Memory B cell (primary cell): Measurements from ENCODE around the gene AUTS2.

Experiments
- ATAC-seq: fragments of 150-1000 bp; cut with Tn5 transposase; 2 replicates; pipeline ENCODE4 v1.10.0; 2021; ENCODE audit warnings: low read depth, mild to moderate bottlenecking, moderate library complexity
- DNase-seq, 2 donors: peaks; one replicate each; pipeline ENCODE4 v3.0.0; 2022; ENCODE audit warnings: low spot score in 2 of 2
- H3K27ac Mint-ChIP-seq: one replicate; pipeline ENCODE4 v1.8.0; 2022; ENCODE audit warnings: mild to moderate bottlenecking, moderate library complexity, mixed read lengths
- H3K27me3 Mint-ChIP-seq: one replicate; pipeline ENCODE4 v1.8.0; 2022; ENCODE audit warnings: mixed read lengths
- H3K36me3 Mint-ChIP-seq: one replicate; pipeline ENCODE4 v1.8.0; 2022; ENCODE audit warnings: mild to moderate bottlenecking, mixed read lengths
- H3K4me1 Mint-ChIP-seq: one replicate; pipeline ENCODE4 v1.8.0; 2022; ENCODE audit warnings: mixed read lengths
- H3K4me3 Mint-ChIP-seq: one replicate; pipeline ENCODE4 v1.8.0; 2022; ENCODE audit warnings: mild to moderate bottlenecking, moderate library complexity, mixed read lengths
- H3K9me3 Mint-ChIP-seq: one replicate; pipeline ENCODE4 v1.8.0; 2022; ENCODE audit warnings: mixed read lengths

Gene AUTS2

DNA sequence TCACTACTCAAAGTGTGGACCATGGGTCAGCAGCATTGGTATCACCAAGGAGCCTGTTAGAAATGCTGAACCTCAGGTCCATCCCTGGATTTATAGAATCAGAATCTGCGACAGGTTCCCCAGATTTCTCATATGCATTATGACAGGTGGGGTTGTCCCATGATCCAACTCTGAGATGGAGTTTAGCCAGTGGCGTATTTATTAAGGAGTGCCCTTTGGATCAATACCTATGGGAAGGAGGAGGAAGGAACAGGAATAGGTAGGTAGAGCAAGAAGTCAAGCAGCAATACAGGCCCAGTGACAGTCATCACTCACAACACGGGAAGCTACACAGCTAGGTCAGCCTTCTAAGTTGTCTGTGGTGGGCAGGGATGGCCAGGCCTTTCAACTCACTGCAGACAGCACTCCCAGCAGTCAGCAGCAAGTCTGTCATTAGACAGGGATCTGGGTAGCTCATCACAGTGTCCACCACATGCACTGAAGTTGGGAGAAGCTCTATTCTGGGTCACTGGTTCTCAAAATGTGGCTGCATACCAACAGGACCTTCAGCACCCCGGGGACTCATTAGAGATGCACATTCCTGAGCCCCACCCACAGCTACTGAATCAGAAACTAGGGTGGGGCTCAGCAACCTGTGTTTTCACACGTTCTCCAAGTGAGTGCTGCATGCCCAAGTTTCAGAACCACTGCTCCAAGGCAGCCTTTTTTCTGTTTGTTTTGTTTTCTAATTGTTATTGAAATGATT lies 1001.3 kb downstream of the AUTS2 start:
- Mint-ChIP-seq H3K9me3 (peaks cover 3% of the 10 kb centered on the region), H3K4me3 (no peak overlapping the region), H3K27ac (no peak overlapping the region), H3K36me3 (peaks cover 37% of the 10 kb centered on the region), H3K27me3 (no peaks in the 10 kb centered on the region), H3K4me1 (peaks cover 7% of the 10 kb centered on the region)
- DNase-seq: no peak
- no peak for ATAC-seq

DNA sequence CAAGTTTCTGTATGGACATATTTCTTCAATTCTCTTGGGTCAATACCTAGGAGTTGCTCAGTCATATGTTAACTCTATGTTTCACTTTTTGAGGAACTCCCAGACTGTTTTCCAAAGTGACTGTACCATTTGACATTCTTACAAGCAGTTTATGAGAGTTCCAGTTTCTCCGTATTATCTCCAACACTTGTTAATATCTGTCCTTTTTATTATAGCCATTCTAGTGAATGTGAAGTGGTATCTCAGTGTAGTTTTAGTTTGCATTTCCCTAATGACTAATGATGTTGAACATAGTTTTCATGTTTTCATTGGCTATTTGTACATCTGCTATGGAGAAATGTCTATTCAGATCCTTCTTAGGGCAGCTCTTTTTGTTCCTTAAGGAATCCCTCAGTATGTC lies 1002.7 kb downstream of the AUTS2 start:
- no peak overlapping the region for H3K27ac Mint-ChIP-seq
- H3K36me3 Mint-ChIP-seq: peaks cover 46% of the 10 kb centered on the region
- H3K27me3 Mint-ChIP-seq: no peaks in the 10 kb centered on the region
- ATAC-seq (no peak), DNase-seq (no peak)
- no peak overlapping the region for H3K4me3 Mint-ChIP-seq
- peaks cover 3% of the 10 kb centered on the region for H3K9me3 Mint-ChIP-seq
- H3K4me1 Mint-ChIP-seq: no peaks in the 10 kb centered on the region

DNA sequence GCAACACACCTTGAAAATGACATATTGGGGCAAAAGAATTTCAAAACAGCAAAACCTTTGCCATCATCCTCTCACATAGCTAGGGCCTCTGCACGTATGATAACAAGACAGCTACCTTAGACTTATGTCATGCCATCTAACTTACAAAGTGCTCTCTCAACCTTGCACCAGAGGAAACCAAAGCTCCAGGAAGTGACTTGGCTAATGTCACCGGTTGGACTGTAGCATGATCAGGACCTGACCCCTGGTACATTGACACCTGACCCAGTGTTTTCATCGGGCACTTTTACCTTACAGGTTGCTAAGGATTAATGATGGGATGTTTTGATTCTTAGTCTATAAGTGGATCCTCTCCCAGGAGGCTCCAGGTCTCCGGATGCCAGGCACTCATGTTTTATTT lies 1003.8 kb downstream of the AUTS2 start:
- no peak for ATAC-seq
- H3K27me3 Mint-ChIP-seq: no peaks in the 10 kb centered on the region
- H3K9me3 Mint-ChIP-seq: peaks cover 3% of the 10 kb centered on the region
- H3K4me3 Mint-ChIP-seq: no peak overlapping the region
- peaks cover 46% of the 10 kb centered on the region for H3K36me3 Mint-ChIP-seq
- no peak for DNase-seq
- no peaks in the 10 kb centered on the region for H3K4me1 Mint-ChIP-seq
- no peak overlapping the region for H3K27ac Mint-ChIP-seq

DNA sequence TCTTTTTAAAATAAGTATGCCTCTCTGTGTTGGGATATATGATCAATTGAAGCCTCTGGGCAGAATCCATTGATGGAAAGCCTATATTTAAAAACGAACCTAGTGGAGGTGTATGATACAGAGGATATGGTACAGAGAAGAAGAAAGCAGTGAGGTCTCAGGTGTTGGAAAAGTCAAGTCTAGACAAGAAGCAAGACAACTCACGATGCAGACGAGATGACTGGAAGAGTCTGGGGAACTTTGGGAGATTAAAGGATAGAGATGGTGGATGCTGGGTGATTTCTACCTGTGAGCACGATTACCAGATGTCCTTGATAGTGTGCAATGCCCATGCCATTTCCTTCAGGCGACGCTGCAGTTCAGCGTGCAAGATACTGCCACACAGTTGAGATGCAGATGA lies 1009.0 kb downstream of the AUTS2 start:
- H3K9me3 Mint-ChIP-seq: no peaks in the 10 kb centered on the region
- DNase-seq: no peak
- no peak for ATAC-seq
- peaks cover 27% of the 10 kb centered on the region for H3K36me3 Mint-ChIP-seq
- no peaks in the 10 kb centered on the region for H3K27me3 Mint-ChIP-seq
- no peak overlapping the region for H3K4me3 Mint-ChIP-seq
- no peaks in the 10 kb centered on the region for H3K4me1 Mint-ChIP-seq
- H3K27ac Mint-ChIP-seq: no peak overlapping the region

DNA sequence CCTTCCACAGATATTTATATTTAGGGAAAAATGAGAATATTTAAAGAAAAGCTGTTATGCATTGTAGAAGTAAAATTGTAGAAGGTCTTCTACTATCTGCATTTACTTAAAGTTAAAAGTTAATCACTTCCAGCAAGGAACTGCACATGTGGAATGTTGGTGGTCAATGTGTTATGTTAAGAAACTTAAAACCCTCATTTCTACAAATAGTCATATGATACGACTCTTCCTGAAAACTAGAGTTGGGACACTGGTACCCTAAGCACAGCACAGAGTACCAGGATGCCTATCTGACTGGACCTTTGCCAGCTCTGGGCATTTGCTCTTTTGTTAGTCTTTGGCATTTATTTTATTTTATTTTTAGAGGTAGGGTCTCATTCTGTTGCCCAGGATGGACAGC lies 1009.5 kb downstream of the AUTS2 start:
- ATAC-seq (no peak), DNase-seq (no peak)
- Mint-ChIP-seq H3K9me3 (no peaks in the 10 kb centered on the region), H3K4me3 (no peak overlapping the region), H3K4me1 (no peaks in the 10 kb centered on the region), H3K36me3 (peaks cover 23% of the 10 kb centered on the region), H3K27me3 (no peaks in the 10 kb centered on the region), H3K27ac (no peak overlapping the region)

DNA sequence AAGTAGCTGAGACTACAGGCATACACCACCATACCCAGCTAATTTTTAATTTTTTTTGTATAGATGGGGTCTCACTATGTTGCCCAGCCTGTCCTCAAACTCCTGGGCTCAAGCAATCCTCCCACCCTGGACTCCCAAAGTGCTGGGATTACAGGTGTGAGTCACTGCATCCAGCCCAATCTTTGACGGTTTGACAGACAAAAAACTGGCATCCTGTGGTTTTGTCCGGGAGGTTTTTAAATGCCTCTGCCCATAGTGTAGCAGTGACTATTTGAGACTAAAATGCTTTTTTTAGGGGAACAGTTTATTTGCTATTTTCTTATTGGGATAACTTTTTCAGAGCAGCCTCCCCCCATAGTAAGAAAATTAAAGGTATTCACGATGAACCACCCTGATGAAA lies 1010.0 kb downstream of the AUTS2 start:
- no peaks in the 10 kb centered on the region for H3K27me3 Mint-ChIP-seq
- no peak overlapping the region for H3K4me3 Mint-ChIP-seq
- peaks cover 19% of the 10 kb centered on the region for H3K36me3 Mint-ChIP-seq
- DNase-seq: no peak
- no peaks in the 10 kb centered on the region for H3K9me3 Mint-ChIP-seq
- no peak overlapping the region for H3K27ac Mint-ChIP-seq
- ATAC-seq: no peak
- H3K4me1 Mint-ChIP-seq: peaks cover under 1% of the 10 kb centered on the region

DNA sequence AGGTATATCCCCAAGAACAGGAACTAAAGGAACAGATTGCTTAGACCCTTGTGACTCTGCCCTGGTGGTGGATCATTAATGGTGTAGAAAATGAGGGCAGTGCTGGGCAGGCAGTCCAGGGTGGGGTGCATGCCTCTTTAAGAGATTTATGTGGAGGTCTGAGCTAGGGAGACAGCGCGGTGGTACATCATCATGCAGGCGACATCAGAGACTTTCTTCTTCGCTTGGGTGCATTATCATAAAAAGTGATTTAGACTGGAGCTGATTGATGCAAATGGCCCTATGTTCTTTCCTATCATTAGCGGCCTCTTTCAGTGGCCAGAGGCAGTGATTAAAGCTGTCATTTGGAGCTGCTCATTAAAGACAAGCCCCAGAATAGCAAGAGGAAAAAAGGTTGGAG lies 1014.5 kb downstream of the AUTS2 start:
- ATAC-seq (no peak), DNase-seq (no peak)
- Mint-ChIP-seq H3K4me3 (no peak overlapping the region), H3K27me3 (no peaks in the 10 kb centered on the region), H3K27ac (no peak overlapping the region), H3K9me3 (no peaks in the 10 kb centered on the region), H3K4me1 (peaks cover 5% of the 10 kb centered on the region), H3K36me3 (peaks cover 5% of the 10 kb centered on the region)

DNA sequence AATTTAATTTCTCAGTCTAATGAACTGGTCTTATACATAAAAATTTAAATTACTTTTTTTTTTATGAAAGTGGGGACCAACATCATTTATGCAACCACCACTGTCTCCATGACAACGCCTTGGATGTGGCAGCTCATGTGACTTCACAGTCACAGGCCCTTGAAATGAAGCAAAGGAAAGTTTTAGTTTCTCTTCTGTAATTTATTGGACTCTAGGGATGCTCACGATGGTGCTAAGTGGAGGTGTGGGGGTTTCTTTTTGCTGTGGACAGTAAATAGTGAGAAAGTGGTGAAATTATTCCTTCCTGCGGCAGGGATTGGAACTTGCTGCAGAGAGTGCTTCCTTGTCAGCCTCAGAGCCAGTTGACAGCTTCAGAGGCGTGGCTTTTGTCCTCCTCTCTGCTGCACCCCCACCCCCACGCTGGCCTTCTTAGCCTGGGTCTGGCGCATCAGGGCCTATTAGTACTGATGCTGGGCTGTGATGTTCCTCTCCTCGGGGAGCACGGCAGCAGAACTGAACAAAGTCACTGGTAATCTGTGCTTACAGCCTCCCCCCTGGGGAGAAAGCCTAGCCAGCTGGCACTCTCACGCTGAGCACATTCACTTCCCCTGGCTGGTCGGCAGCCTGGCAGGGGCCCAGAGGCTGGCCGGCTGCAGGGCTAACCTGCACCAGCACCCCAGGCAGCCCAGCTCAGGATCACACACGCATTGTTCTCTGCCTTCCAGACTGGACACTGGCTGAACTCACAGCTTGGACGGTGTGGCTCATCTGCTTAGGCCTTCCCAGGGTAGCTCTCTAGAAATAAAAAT lies 1016.2 kb downstream of the AUTS2 start:
- no peak for DNase-seq
- H3K4me1 Mint-ChIP-seq: peaks cover 5% of the 10 kb centered on the region
- peak; percentile 79 for ATAC-seq
- no peak overlapping the region for H3K4me3 Mint-ChIP-seq
- H3K9me3 Mint-ChIP-seq: no peaks in the 10 kb centered on the region
- peaks cover 5% of the 10 kb centered on the region for H3K36me3 Mint-ChIP-seq
- H3K27me3 Mint-ChIP-seq: no peaks in the 10 kb centered on the region
- no peak overlapping the region for H3K27ac Mint-ChIP-seq

DNA sequence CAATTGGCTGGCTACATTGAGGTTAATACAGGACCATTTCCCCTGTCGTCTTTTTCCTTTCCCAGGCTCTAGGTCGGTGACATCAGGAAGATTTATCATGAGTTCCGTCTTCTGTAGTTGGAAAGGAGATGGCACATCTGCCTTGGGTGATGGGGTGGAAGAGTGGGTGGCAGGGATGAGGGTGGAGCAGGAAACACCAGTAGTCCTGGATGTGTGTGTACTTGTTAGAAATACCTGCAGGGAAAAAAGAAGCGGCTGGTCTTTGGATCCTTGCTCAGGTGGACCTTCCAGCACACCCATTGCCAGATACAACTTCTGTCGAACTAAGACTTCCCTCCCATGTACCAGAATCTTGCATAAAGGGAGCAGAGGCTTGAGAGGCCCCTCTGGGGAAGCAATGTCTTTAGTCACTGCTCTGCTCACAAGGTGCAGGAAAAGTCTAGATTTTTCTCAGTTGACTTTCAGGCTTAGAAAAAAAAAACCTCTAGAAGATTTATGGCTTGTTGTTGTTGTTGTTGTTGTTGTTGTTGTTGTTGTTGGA lies 1016.9 kb downstream of the AUTS2 start:
- Mint-ChIP-seq H3K4me3 (no peak overlapping the region), H3K4me1 (peaks cover 5% of the 10 kb centered on the region), H3K9me3 (no peaks in the 10 kb centered on the region), H3K27ac (no peak overlapping the region), H3K27me3 (no peaks in the 10 kb centered on the region), H3K36me3 (peaks cover 7% of the 10 kb centered on the region)
- ATAC-seq: no peak
- no peak for DNase-seq

DNA sequence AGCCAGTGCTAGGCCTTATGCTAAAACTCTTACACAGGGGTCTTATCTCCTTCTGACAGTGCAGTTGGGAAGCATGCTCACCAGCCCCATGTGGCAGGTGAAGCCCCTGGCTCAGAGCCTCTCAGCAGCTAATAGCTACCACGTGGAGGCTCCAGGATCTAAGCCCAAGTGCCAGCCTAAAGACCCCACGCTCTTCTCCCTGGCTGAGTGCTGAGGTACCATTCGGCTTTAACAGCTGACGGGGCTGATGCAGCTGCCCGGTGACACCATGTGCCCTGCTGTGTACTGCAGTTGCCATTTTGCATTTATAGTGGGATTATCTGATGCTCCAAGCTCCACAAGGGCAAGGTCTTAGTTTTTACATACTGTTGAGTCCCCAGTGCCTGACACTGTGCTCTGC lies 1017.9 kb downstream of the AUTS2 start:
- H3K27ac Mint-ChIP-seq: no peak overlapping the region
- DNase-seq (no peak), ATAC-seq (no peak)
- no peaks in the 10 kb centered on the region for H3K9me3 Mint-ChIP-seq
- peaks cover 5% of the 10 kb centered on the region for H3K4me1 Mint-ChIP-seq
- H3K36me3 Mint-ChIP-seq: peaks cover 7% of the 10 kb centered on the region
- H3K27me3 Mint-ChIP-seq: no peaks in the 10 kb centered on the region
- H3K4me3 Mint-ChIP-seq: no peak overlapping the region

DNA sequence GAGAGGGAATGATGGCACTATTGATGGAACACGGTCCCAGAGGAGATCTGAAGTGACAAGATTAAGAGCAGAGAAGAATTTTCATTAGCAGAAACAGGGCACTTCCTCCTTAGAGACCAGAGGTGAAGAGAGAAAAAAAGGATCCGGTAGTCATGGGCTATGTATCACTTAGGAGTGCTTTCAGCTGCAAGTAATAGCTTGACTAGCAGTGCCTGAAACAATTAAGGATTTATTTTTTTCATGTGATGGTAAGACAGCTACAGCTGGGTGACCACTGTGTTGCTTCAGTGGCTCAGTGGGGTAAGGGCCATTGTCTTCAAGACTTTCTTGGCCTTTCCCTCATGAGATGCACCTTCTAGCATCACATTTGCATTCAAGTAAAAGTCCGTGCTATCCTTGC lies 1018.5 kb downstream of the AUTS2 start:
- DNase-seq: no peak
- no peaks in the 10 kb centered on the region for H3K9me3 Mint-ChIP-seq
- no peak overlapping the region for H3K27ac Mint-ChIP-seq
- H3K4me1 Mint-ChIP-seq: peaks cover 5% of the 10 kb centered on the region
- peaks cover 7% of the 10 kb centered on the region for H3K36me3 Mint-ChIP-seq
- no peaks in the 10 kb centered on the region for H3K27me3 Mint-ChIP-seq
- H3K4me3 Mint-ChIP-seq: no peak overlapping the region
- no peak for ATAC-seq

DNA sequence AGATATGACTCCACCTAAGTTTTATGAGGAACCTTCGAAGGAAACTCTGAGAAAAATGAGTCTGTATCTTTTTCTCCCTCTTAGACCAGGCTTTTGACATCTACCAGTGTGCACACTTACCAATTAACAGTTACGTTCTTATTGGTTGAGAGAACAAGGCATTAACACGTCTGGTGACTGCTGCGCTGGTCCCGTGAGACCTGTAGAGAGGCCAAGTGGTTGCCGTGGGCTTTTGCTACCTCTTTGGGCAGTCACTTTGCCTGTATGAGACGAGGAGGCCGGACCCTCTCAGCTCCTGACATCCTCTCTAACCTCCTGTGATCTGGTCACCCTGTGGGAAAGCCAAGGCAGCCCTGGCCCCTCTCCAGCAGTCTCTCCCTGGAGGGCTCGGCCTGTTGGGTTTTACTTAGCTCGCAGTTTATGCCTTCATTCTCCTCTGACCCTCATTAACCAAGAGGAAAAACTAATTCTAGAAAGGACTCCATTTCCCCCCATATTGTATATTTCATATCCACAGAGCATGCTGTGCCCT lies 1019.8 kb downstream of the AUTS2 start:
- no peaks in the 10 kb centered on the region for H3K27me3 Mint-ChIP-seq
- DNase-seq (no peak), ATAC-seq (no peak)
- no peak overlapping the region for H3K27ac Mint-ChIP-seq
- H3K4me3 Mint-ChIP-seq: no peak overlapping the region
- H3K9me3 Mint-ChIP-seq: no peaks in the 10 kb centered on the region
- peaks cover 7% of the 10 kb centered on the region for H3K36me3 Mint-ChIP-seq
- H3K4me1 Mint-ChIP-seq: peaks cover 5% of the 10 kb centered on the region

DNA sequence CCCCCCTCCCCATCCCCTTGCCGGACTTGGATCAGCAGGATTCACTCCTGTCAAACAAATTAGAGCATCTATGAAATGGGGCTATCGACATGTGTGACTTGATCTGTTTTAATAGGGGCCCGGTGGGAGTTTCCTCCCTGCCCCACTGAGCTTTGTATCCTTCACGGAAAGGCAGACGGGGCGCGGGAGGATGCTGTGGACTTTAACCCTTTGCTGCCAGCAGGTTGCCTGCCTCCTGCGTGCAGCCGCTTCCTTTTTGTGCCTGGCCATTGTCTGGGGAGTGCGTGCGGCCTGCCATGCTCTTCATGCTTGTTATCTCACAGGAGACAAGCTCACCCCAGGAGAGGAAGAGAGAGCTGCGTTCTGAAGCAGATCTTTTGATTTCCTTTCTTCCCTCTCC lies 1020.9 kb downstream of the AUTS2 start:
- peaks cover 9% of the 10 kb centered on the region for H3K36me3 Mint-ChIP-seq
- no peak for ATAC-seq
- no peak overlapping the region for H3K4me3 Mint-ChIP-seq
- H3K27me3 Mint-ChIP-seq: no peaks in the 10 kb centered on the region
- no peak for DNase-seq
- H3K27ac Mint-ChIP-seq: no peak overlapping the region
- peaks cover 3% of the 10 kb centered on the region for H3K4me1 Mint-ChIP-seq
- H3K9me3 Mint-ChIP-seq: no peaks in the 10 kb centered on the region

DNA sequence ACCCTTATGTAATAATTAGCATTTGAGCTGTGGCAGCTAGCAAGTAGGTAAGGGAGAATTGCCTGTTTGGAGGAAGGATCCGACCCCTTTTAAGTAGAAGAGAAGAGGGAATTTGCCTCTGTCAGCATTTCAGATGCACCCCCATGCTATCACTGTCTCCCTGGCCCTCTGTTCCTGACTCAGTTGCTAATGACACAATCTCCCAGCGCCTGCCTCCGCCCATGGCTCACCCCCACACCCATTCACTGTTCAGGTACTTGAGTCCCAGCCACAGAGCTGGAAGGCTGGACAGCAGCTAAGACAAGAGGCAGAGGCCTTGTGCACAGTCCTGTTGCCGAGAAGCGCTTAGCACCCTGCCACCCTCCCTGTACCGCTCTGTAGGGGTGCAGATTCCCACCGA lies 1021.4 kb downstream of the AUTS2 start:
- no peaks in the 10 kb centered on the region for H3K4me1 Mint-ChIP-seq
- peaks cover 9% of the 10 kb centered on the region for H3K36me3 Mint-ChIP-seq
- no peak for ATAC-seq
- H3K27me3 Mint-ChIP-seq: no peaks in the 10 kb centered on the region
- no peak overlapping the region for H3K27ac Mint-ChIP-seq
- H3K4me3 Mint-ChIP-seq: no peak overlapping the region
- H3K9me3 Mint-ChIP-seq: no peaks in the 10 kb centered on the region
- DNase-seq: no peak
